ENCODE data around the gene PTPRF.

PTPRF gene

DNA sequence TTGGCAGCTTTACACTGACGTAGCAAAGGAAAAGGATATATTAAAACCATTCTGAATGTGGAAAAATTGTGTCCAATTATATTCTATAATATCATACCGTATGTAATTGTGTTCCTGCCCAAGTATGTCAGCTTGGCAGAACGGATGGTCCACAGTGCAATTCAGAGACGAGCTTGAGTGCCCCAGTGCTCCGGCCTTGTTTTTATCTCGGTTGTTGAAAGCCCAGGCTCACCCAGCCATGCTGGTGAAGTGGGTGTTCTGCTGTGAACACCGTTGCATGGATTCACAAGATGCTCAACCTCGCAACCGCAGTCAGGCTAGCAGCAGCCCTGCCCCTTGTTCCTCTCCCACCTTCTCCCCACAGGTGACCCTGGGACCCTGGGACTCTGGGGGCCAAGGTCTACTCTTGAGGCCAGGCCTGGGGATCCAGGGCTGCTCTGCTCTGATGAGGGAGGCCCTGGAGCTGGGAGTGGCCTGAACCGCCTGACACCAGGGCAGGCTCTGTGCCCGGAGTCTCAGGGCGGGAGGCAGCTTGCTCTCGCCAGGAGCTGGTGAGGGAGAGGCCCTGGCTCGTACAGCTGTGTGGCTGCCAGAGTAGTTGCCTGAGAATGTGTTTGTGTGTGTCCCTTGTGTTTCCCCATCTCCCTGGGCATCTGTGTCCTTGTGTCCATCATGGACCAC lies 11.2 kb downstream of the PTPRF start:
- Histone ChIP-seq H3K4me2 (ENCODE audit: low read length) (no peak overlapping the region), H4K20me1 (ENCODE audit: control insufficient read depth, insufficient read depth, low read depth, low read length) (no peaks in the 10 kb centered on the region), H3K9me2 (replicated peaks; ENCODE audit: control insufficient read depth, low read length) (no peaks in the 10 kb centered on the region), H3K4me3 (ENCODE audit: low read length) (no peak overlapping the region), H3K4me1 (ENCODE audit: control insufficient read depth, low read length) (no peaks in the 10 kb centered on the region), H3K27me3 (ENCODE audit: control insufficient read depth, low read length) (no peaks in the 10 kb centered on the region), H3K9me3 (ENCODE audit: control insufficient read depth, insufficient read depth, low read length) (no peaks in the 10 kb centered on the region), H3F3A (ENCODE audit: control insufficient read depth, insufficient read depth) (no peaks in the 10 kb centered on the region), H3K27ac (ENCODE audit: low read depth, low read length) (no peak overlapping the region), H3K79me2 (ENCODE audit: control insufficient read depth, low read length) (no peaks in the 10 kb centered on the region), H3K36me3 (ENCODE audit: control insufficient read depth, low read length) (no peaks in the 10 kb centered on the region)
- TF ChIP-seq EZH2phosphoT487 (IDR thresholded peaks at IDR 0.05; ENCODE audit: borderline replicate concordance, low read length), result no peak
- TF ChIP-seq, protein P1, sequence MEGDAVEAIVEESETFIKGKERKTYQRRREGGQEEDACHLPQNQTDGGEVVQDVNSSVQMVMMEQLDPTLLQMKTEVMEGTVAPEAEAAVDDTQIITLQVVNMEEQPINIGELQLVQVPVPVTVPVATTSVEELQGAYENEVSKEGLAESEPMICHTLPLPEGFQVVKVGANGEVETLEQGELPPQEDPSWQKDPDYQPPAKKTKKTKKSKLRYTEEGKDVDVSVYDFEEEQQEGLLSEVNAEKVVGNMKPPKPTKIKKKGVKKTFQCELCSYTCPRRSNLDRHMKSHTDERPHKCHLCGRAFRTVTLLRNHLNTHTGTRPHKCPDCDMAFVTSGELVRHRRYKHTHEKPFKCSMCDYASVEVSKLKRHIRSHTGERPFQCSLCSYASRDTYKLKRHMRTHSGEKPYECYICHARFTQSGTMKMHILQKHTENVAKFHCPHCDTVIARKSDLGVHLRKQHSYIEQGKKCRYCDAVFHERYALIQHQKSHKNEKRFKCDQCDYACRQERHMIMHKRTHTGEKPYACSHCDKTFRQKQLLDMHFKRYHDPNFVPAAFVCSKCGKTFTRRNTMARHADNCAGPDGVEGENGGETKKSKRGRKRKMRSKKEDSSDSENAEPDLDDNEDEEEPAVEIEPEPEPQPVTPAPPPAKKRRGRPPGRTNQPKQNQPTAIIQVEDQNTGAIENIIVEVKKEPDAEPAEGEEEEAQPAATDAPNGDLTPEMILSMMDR (IDR thresholded peaks at IDR 0.05; ENCODE audit: low read depth, low read length, poor library complexity, severe bottlenecking), result no peak

DNA sequence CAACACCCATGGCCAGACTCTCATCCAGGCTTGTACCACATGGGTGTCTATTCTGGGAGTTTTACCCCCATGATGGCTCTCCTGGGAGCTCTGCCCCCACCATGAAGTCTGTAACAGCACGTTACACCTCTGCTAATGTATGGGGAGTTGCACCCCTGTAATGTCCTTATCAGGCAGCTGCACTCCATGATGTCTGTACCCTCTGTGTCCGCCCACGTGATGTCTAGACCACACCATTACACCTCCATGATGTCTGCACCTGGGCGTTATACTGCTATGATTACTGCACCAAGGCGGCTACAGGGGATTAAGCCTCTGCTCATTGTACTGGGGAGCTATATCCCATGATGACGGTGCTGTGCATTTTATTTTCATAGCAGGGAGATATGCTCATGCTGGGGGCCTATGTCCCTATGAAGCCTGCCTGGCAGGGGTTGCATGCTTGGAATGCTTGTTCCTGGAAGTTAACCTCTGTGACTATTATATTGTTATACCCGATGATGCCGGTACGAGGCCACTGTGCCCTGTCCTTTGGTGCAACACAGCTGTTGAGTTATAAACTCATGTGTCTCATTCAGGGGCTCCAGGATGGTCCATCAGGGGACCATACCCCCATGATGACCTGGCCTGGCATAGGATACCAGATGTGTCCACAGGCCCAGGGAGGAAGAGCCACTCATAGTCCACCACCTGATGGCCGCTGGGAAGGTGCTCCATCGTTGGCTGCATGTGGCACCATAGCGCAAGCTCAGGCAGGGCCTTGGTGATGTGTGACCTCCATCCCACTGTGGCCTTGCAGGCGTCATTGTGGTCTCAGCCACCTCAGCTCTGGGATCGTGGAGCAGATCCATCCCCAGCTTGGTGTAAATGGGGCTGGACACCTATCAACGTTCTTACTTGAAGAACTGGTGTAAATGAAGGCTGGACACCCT lies 12.1 kb downstream of the PTPRF start:
- Histone ChIP-seq H3K9me3 (ENCODE audit: control insufficient read depth, insufficient read depth, low read length) (no peaks in the 10 kb centered on the region), H3K79me2 (ENCODE audit: control insufficient read depth, low read length) (no peaks in the 10 kb centered on the region), H3K27ac (ENCODE audit: low read depth, low read length) (no peak overlapping the region), H3K36me3 (ENCODE audit: control insufficient read depth, low read length) (no peaks in the 10 kb centered on the region), H3K4me1 (ENCODE audit: control insufficient read depth, low read length) (no peaks in the 10 kb centered on the region), H3K4me3 (ENCODE audit: low read length) (no peak overlapping the region), H3K27me3 (ENCODE audit: control insufficient read depth, low read length) (no peaks in the 10 kb centered on the region), H4K20me1 (ENCODE audit: control insufficient read depth, insufficient read depth, low read depth, low read length) (no peaks in the 10 kb centered on the region), H3F3A (ENCODE audit: control insufficient read depth, insufficient read depth) (no peaks in the 10 kb centered on the region), H3K4me2 (ENCODE audit: low read length) (no peak overlapping the region), H3K9me2 (replicated peaks; ENCODE audit: control insufficient read depth, low read length) (no peaks in the 10 kb centered on the region)
- no peak for TF ChIP-seq EZH2phosphoT487 (IDR thresholded peaks at IDR 0.05; ENCODE audit: borderline replicate concordance, low read length)
- TF ChIP-seq, protein P1 (IDR thresholded peaks at IDR 0.05; ENCODE audit: low read depth, low read length, poor library complexity, severe bottlenecking), result no peak

DNA sequence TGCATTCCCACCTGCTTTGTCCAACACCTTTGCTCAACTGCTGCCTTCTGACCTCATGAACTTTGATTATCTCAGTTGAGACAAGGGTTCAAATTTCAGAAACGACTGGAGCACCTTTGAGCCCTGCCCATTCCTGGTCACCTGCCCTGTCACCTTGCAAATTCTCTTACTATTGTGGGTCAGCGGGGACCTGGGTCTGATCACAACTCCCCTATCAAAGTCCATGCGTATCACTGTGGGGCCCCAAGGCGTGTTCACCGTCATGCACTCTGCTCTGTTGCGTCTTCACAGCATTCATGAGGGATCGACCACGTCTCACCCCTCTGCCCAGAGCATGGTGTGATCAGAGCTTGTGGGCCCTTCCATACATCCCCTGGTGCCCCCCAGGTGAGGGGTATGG lies 12.9 kb downstream of the PTPRF start:
- H3K4me2 ChIP-seq (ENCODE audit: low read length), result no peak overlapping the region
- H3F3A ChIP-seq (ENCODE audit: control insufficient read depth, insufficient read depth), result no peaks in the 10 kb centered on the region
- H3K36me3 ChIP-seq (ENCODE audit: control insufficient read depth, low read length), result no peaks in the 10 kb centered on the region
- H3K27ac ChIP-seq (ENCODE audit: low read depth, low read length), result no peak overlapping the region
- H3K4me1 ChIP-seq (ENCODE audit: control insufficient read depth, low read length), result no peaks in the 10 kb centered on the region
- H3K4me3 ChIP-seq (ENCODE audit: low read length), result no peak overlapping the region
- H4K20me1 ChIP-seq (ENCODE audit: control insufficient read depth, insufficient read depth, low read depth, low read length), result no peaks in the 10 kb centered on the region
- H3K9me3 ChIP-seq (ENCODE audit: control insufficient read depth, insufficient read depth, low read length), result no peaks in the 10 kb centered on the region
- no peak for TF ChIP-seq EZH2phosphoT487 (IDR thresholded peaks at IDR 0.05; ENCODE audit: borderline replicate concordance, low read length)
- no peaks in the 10 kb centered on the region for H3K9me2 ChIP-seq (replicated peaks; ENCODE audit: control insufficient read depth, low read length)
- no peaks in the 10 kb centered on the region for H3K79me2 ChIP-seq (ENCODE audit: control insufficient read depth, low read length)
- no peaks in the 10 kb centered on the region for H3K27me3 ChIP-seq (ENCODE audit: control insufficient read depth, low read length)

DNA sequence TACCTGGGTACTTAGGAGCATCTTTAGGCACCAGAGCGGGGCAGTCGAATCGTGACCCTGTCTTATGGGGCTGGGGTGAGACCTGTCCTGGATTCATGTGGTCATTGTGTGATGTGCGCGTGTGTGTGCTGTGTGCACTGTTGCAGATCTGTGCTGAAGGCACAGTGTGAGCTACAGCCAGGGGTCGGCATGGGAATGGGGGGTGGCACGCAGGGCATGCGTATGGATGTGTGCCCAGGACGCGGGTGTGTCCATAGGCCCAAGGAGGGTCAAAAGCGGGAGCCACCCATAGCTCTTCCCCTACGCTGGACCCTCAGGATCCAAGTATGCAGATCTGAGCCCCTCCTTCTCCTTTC lies 14.6 kb downstream of the PTPRF start:
- Histone ChIP-seq H3F3A (ENCODE audit: control insufficient read depth, insufficient read depth) (no peaks in the 10 kb centered on the region), H3K79me2 (ENCODE audit: control insufficient read depth, low read length) (no peaks in the 10 kb centered on the region), H3K27ac (ENCODE audit: low read depth, low read length) (no peak overlapping the region), H3K36me3 (ENCODE audit: control insufficient read depth, low read length) (no peaks in the 10 kb centered on the region), H4K20me1 (ENCODE audit: control insufficient read depth, insufficient read depth, low read depth, low read length) (no peaks in the 10 kb centered on the region), H3K27me3 (ENCODE audit: control insufficient read depth, low read length) (no peaks in the 10 kb centered on the region), H3K4me2 (ENCODE audit: low read length) (no peak overlapping the region), H3K4me3 (ENCODE audit: low read length) (no peak overlapping the region), H3K4me1 (ENCODE audit: control insufficient read depth, low read length) (no peaks in the 10 kb centered on the region), H3K9me3 (ENCODE audit: control insufficient read depth, insufficient read depth, low read length) (no peaks in the 10 kb centered on the region), H3K9me2 (replicated peaks; ENCODE audit: control insufficient read depth, low read length) (no peaks in the 10 kb centered on the region)
- TF ChIP-seq, protein P1 (IDR thresholded peaks at IDR 0.05; ENCODE audit: low read depth, low read length, poor library complexity, severe bottlenecking), result no peak
- TF ChIP-seq EZH2phosphoT487 (IDR thresholded peaks at IDR 0.05; ENCODE audit: borderline replicate concordance, low read length), result no peak
